ENCODE data around the gene TSPAN31.

The TSPAN31 gene

DNA sequence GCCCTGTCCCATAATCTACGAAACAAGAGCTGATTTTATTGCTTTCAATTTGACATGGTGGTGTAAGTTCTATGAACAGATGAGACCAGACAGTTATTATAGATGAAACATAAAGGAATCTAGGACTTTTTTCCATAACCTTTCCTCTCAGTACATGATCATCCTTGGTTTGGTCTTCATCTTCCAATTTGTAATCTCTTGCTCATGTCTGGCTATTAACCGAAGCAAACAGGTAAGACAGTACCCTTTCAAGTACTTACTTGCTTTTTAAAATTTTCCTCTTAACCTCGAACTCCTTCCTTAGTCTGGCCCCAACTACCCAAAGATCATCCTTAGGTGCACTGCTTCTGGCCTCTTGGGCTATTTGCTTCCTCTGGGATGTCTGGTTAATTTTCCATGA lies 1.2 kb downstream of the TSPAN31 start:
- no peaks in the 10 kb centered on the region for H3K27me3 ChIP-seq (ENCODE audit: insufficient read depth, low read length)
- no peaks in the 10 kb centered on the region for H3K9me2 ChIP-seq (ENCODE audit: low read depth, low read length)
- no peaks in the 10 kb centered on the region; the same call in 1 of the 2 replicates for H3F3A ChIP-seq (ENCODE audit: insufficient read depth, low read length)
- H3K9ac ChIP-seq (ENCODE audit: low read length) = peak overlapping the region; percentile 83; the same call in 1 of the 2 replicates
- H4K20me1 ChIP-seq (ENCODE audit: insufficient read depth, low read length) = no peaks in the 10 kb centered on the region
- peak overlapping the region; percentile 79 for H3K4me2 ChIP-seq (ENCODE audit: low read length)
- TF ChIP-seq EZH2 (IDR thresholded peaks at IDR 0.05; ENCODE audit: borderline replicate concordance, low read length) = no peak
- TF ChIP-seq, protein P1, sequence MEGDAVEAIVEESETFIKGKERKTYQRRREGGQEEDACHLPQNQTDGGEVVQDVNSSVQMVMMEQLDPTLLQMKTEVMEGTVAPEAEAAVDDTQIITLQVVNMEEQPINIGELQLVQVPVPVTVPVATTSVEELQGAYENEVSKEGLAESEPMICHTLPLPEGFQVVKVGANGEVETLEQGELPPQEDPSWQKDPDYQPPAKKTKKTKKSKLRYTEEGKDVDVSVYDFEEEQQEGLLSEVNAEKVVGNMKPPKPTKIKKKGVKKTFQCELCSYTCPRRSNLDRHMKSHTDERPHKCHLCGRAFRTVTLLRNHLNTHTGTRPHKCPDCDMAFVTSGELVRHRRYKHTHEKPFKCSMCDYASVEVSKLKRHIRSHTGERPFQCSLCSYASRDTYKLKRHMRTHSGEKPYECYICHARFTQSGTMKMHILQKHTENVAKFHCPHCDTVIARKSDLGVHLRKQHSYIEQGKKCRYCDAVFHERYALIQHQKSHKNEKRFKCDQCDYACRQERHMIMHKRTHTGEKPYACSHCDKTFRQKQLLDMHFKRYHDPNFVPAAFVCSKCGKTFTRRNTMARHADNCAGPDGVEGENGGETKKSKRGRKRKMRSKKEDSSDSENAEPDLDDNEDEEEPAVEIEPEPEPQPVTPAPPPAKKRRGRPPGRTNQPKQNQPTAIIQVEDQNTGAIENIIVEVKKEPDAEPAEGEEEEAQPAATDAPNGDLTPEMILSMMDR (IDR thresholded peaks at IDR 0.05; ENCODE audit: low read length) = no peak
- no peaks in the 10 kb centered on the region for H3K9me3 ChIP-seq (ENCODE audit: low read length)
- H3K4me3 ChIP-seq (ENCODE audit: low read depth, low read length, poor library complexity, severe bottlenecking) = peak overlapping the region; percentile 72
- peaks cover 46% of the 10 kb centered on the region for H3K4me1 ChIP-seq (ENCODE audit: insufficient read depth, low read length, severe bottlenecking)
- H3K27ac ChIP-seq (ENCODE audit: low read depth, low read length, poor library complexity, severe bottlenecking) = no peak overlapping the region
- H3K79me2 ChIP-seq (ENCODE audit: insufficient read depth, low read length) = peaks cover 10% of the 10 kb centered on the region
- peaks cover 49% of the 10 kb centered on the region for H3K36me3 ChIP-seq (ENCODE audit: insufficient read depth, low read length)
- H2AFZ ChIP-seq (ENCODE audit: low read length) = no peak overlapping the region

GRCh38 chr12:57749061-57749460 lies 4.2 kb downstream of the TSPAN31 start:
- peaks cover 50% of the 10 kb centered on the region for H3K36me3 ChIP-seq (ENCODE audit: insufficient read depth, low read length)
- H3K4me1 ChIP-seq (ENCODE audit: insufficient read depth, low read length, severe bottlenecking) = peaks cover 47% of the 10 kb centered on the region
- H3K9me2 ChIP-seq (ENCODE audit: low read depth, low read length) = no peaks in the 10 kb centered on the region
- H3K79me2 ChIP-seq (ENCODE audit: insufficient read depth, low read length) = peaks cover 21% of the 10 kb centered on the region
- H2AFZ ChIP-seq (ENCODE audit: low read length) = no peak overlapping the region
- no peaks in the 10 kb centered on the region for H4K20me1 ChIP-seq (ENCODE audit: insufficient read depth, low read length)
- no peaks in the 10 kb centered on the region for H3K9me3 ChIP-seq (ENCODE audit: low read length)
- H3K27me3 ChIP-seq (ENCODE audit: insufficient read depth, low read length) = no peaks in the 10 kb centered on the region
- H3K4me3 ChIP-seq (ENCODE audit: low read depth, low read length, poor library complexity, severe bottlenecking) = no peak overlapping the region
- H3F3A ChIP-seq (ENCODE audit: insufficient read depth, low read length) = no peaks in the 10 kb centered on the region; the same call in 1 of the 2 replicates
- H3K4me2 ChIP-seq (ENCODE audit: low read length) = no peak overlapping the region
- no peak overlapping the region for H3K9ac ChIP-seq (ENCODE audit: low read length)
- H3K27ac ChIP-seq (ENCODE audit: low read depth, low read length, poor library complexity, severe bottlenecking) = no peak overlapping the region
- no peak for TF ChIP-seq EZH2 (IDR thresholded peaks at IDR 0.05; ENCODE audit: borderline replicate concordance, low read length)

DNA sequence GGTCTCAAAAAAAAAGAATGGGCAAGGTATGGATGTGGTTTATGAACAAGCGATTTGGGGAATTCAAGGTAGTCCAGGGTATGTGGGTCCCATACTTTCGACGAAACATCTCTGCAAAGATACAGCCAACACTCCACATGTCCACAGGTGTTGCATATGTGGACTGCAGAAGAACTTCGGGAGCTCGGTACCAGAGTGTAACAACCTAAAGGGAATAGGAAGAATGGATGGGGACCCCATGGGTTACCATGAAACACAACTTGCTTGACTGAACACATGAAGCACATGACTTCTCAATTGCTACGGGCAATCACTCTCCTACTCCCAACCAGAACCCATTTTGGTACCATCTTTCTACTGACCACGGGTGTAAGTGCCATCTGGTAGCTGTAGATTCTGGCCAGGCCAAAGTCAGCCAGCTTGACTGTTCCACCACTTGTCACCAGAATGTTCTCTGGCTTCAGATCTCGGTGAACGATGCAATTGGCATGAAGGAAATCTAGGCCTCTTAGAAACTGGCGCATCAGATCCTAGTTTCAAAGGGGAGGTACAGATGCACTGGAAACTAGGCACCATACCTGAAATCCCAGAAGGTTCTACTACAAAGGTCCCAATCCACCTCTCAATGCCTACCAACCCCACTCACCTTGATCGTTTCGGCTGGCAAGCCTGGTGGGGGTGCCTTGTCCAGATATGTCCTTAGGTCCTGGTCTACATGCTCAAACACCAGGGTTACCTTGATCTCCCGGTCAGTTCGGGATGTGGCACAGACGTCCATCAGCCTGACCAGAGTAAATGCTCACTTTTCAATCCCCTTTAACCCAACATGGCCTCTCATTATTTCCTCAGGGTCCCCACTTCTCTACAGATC lies 6.0 kb downstream of the TSPAN31 start:
- H3F3A ChIP-seq (ENCODE audit: insufficient read depth, low read length) = no peaks in the 10 kb centered on the region; the same call in 1 of the 2 replicates
- no peaks in the 10 kb centered on the region for H3K27me3 ChIP-seq (ENCODE audit: insufficient read depth, low read length)
- H3K9me3 ChIP-seq (ENCODE audit: low read length) = no peaks in the 10 kb centered on the region
- peaks cover 50% of the 10 kb centered on the region for H3K36me3 ChIP-seq (ENCODE audit: insufficient read depth, low read length)
- peak overlapping the region; percentile 96 for H3K4me3 ChIP-seq (ENCODE audit: low read depth, low read length, poor library complexity, severe bottlenecking)
- H4K20me1 ChIP-seq (ENCODE audit: insufficient read depth, low read length) = no peaks in the 10 kb centered on the region
- H3K4me2 ChIP-seq (ENCODE audit: low read length) = peak overlapping the region; percentile 98
- no peaks in the 10 kb centered on the region for H3K9me2 ChIP-seq (ENCODE audit: low read depth, low read length)
- peak overlapping the region; percentile 99 for H3K9ac ChIP-seq (ENCODE audit: low read length)
- H3K27ac ChIP-seq (ENCODE audit: low read depth, low read length, poor library complexity, severe bottlenecking) = peak overlapping the region; percentile 59
- H2AFZ ChIP-seq (ENCODE audit: low read length) = no peak overlapping the region
- TF ChIP-seq EZH2 (IDR thresholded peaks at IDR 0.05; ENCODE audit: borderline replicate concordance, low read length) = no peak
- TF ChIP-seq, protein P1 (IDR thresholded peaks at IDR 0.05; ENCODE audit: low read length) = no peak
- peaks cover 41% of the 10 kb centered on the region for H3K4me1 ChIP-seq (ENCODE audit: insufficient read depth, low read length, severe bottlenecking)
- peaks cover 21% of the 10 kb centered on the region for H3K79me2 ChIP-seq (ENCODE audit: insufficient read depth, low read length)
